IMR-90 (cell line): ENCODE data around the gene C17orf100. TPM values are rescaled to one million over a fixed set of nuclear protein-coding genes. Genes with fewer than 3 reads are reported as not detected.
A peak's percentile ranks its signal among the peaks of the same experiment; 100 is the strongest.

Experiments used
- ATAC-seq: fragments of 200-7000 bp; cut with Tn5 transposase; 2 replicates; pipeline ENCODE4 v1.9.1; 2020; ENCODE audit warnings: low read depth, mild to moderate bottlenecking, moderate library complexity
- BruUV-seq: library from RNA; stranded (reverse); fragments of 400-500 nt; replicated peaks from 2 replicates; lab custom pipeline; 2021; lab: Mats Ljungman, UMichigan
- CTCF ChIA-PET: fragments of 300-600 bp; formaldehyde crosslinking; extraction: SDS; loops from one replicate; lab custom pipeline; 2021; ENCODE audit warnings: antibody characterized with exemption; lab: Yijun Ruan, JAX
- POLR2A ChIA-PET: fragments of 300-600 bp; sonication (Branson Sonifier 250); formaldehyde crosslinking; loops from one replicate; lab custom pipeline; 2022; ENCODE audit warnings: antibody characterized with exemption; ENCODE audit not compliant: unreplicated experiment; lab: Charles Lee
- DNase-seq: peaks from one replicate; pipeline ENCODE4 v3.0.0; 2013
- H2AFZ ChIP-seq: replicated peaks from 2 replicates; pipeline ENCODE3; 2013; ENCODE audit warnings: low read length, mild to moderate bottlenecking; ENCODE audit not compliant: poor library complexity
- H2AK5ac ChIP-seq: 2 replicates; pipeline ENCODE4 v1.6.1; 2013; ENCODE audit warnings: low read depth, low read length, inconsistent platforms
- H2AK9ac ChIP-seq: replicated peaks from 2 replicates; pipeline ENCODE3; 2013; ENCODE audit warnings: mild to moderate bottlenecking, low read depth, low read length, moderate library complexity; ENCODE audit not compliant: poor library complexity
- H2BK120ac ChIP-seq: 2 replicates; pipeline ENCODE4 v1.6.1; 2013; ENCODE audit warnings: low read depth, low read length, inconsistent platforms
- H2BK15ac ChIP-seq: 3 replicates; pipeline ENCODE4 v1.6.1; 2013; ENCODE audit warnings: low read depth, low read length, inconsistent platforms
- H2BK20ac ChIP-seq: 2 replicates; pipeline ENCODE4 v1.6.1; 2013; ENCODE audit warnings: low read depth, mild to moderate bottlenecking, inconsistent platforms, low read length, moderate library complexity
- H2BK5ac ChIP-seq: 2 replicates; pipeline ENCODE4 v1.6.1; 2013; ENCODE audit warnings: mild to moderate bottlenecking, low read depth, low read length, inconsistent platforms; ENCODE audit not compliant: poor library complexity, severe bottlenecking
- H3K14ac ChIP-seq: replicated peaks from 2 replicates; pipeline ENCODE4 v1.6.1; 2013; ENCODE audit warnings: low read depth, low read length, inconsistent platforms
- H3K18ac ChIP-seq: 2 replicates; pipeline ENCODE4 v1.6.1; 2013; ENCODE audit warnings: low read depth, low read length, control low read depth
- H3K23ac ChIP-seq: 2 replicates; pipeline ENCODE4 v1.6.1; 2013; ENCODE audit warnings: low read depth, low read length, inconsistent platforms
- H3K27ac ChIP-seq: 2 replicates; pipeline ENCODE4 v1.5.1; 2013; ENCODE audit warnings: mild to moderate bottlenecking, control low read depth, low read length; ENCODE audit not compliant: insufficient read depth
- H3K27me3 ChIP-seq: 2 replicates; pipeline ENCODE4 v1.6.1; 2013; ENCODE audit warnings: low read length; ENCODE audit not compliant: control insufficient read depth, insufficient read depth
- H3K36me3 ChIP-seq: 2 replicates; pipeline ENCODE4 v1.6.1; 2013; ENCODE audit warnings: low read length, mixed read lengths; ENCODE audit not compliant: control insufficient read depth, insufficient read depth
- H3K4ac ChIP-seq: 2 replicates; pipeline ENCODE4 v1.6.1; 2013; ENCODE audit warnings: low read depth, low read length, inconsistent platforms
- H3K4me1 ChIP-seq: 2 replicates; pipeline ENCODE4 v1.6.1; 2013; ENCODE audit warnings: low read length, mixed read lengths; ENCODE audit not compliant: control insufficient read depth, insufficient read depth
- H3K4me2 ChIP-seq: 2 replicates; pipeline ENCODE4 v1.6.1; 2013; ENCODE audit warnings: low read depth, mild to moderate bottlenecking, control low read depth, low read length, moderate library complexity
- H3K4me3 ChIP-seq: 2 replicates; pipeline ENCODE4 v1.5.1; 2013; ENCODE audit warnings: low read depth, mild to moderate bottlenecking, control low read depth, low read length, moderate library complexity; ENCODE audit not compliant: insufficient read depth
- H3K56ac ChIP-seq: 2 replicates; pipeline ENCODE4 v1.6.1; 2013; ENCODE audit warnings: low read length, inconsistent platforms; ENCODE audit not compliant: insufficient read depth; ENCODE audit errors: extremely low read depth
- H3K79me1 ChIP-seq, 2 experiments: 2 replicates each; pipeline ENCODE4 v1.6.1; 2013; ENCODE audit warnings: low read length in 2 of 2, inconsistent platforms in 1 of 2, low read depth in 1 of 2
- H3K9ac ChIP-seq: 2 replicates; pipeline ENCODE4 v1.6.1; 2013; ENCODE audit warnings: low read depth, low read length, control low read depth
- H3K9me1 ChIP-seq: 2 replicates; pipeline ENCODE4 v1.6.1; 2013; ENCODE audit warnings: low read length, inconsistent platforms; ENCODE audit not compliant: insufficient read depth
- H3K9me3 ChIP-seq: 2 replicates; pipeline ENCODE4 v1.6.1; 2013; ENCODE audit warnings: low read length; ENCODE audit not compliant: control insufficient read depth, insufficient read depth
- H4K20me1 ChIP-seq: 2 replicates; pipeline ENCODE4 v1.6.1; 2013; ENCODE audit warnings: low read length, inconsistent platforms; ENCODE audit not compliant: insufficient read depth
- H4K5ac ChIP-seq: 2 replicates; pipeline ENCODE4 v1.6.1; 2013; ENCODE audit warnings: mild to moderate bottlenecking, low read depth, low read length, control low read depth
- H4K8ac ChIP-seq, 2 experiments: 2 replicates each; pipeline ENCODE4 v1.6.1; 2013; ENCODE audit warnings: low read depth in 2 of 2, low read length in 2 of 2, control low read depth in 1 of 2, inconsistent platforms in 1 of 2
- H4K91ac ChIP-seq: 2 replicates; pipeline ENCODE4 v1.6.1; 2013; ENCODE audit warnings: low read depth, low read length, inconsistent platforms; ENCODE audit not compliant: insufficient read depth
- BHLHE40 ChIP-seq: fragments of 150-350 bp; IDR thresholded peaks from 2 replicates; pipeline ENCODE4 v1.6.1; 2016; ENCODE audit warnings: mild to moderate bottlenecking, low read depth, low read length
- CEBPB ChIP-seq: IDR thresholded peaks from 2 replicates; pipeline ENCODE4 v1.6.1; 2012; ENCODE audit warnings: low read depth, low read length, improper control_type of control experiment
- CHD1 ChIP-seq: IDR thresholded peaks from 2 replicates; pipeline ENCODE4 v1.6.1; 2012; ENCODE audit warnings: low read depth, low read length, improper control_type of control experiment
- CTCF ChIP-seq: conservative IDR thresholded peaks from 2 replicates; pipeline ENCODE4 v1.5.1; 2012; ENCODE audit warnings: mild to moderate bottlenecking, low read depth, low read length, improper control_type of control experiment
- ELK1 ChIP-seq: fragments of 150-350 bp; IDR thresholded peaks from 2 replicates; pipeline ENCODE4 v1.6.1; 2016; ENCODE audit warnings: low read depth, mild to moderate bottlenecking, low read length, moderate library complexity, borderline replicate concordance
- FOS ChIP-seq: fragments of 150-350 bp; IDR thresholded peaks from 2 replicates; pipeline ENCODE4 v1.6.1; 2016; ENCODE audit warnings: low read depth, low read length
- MAFK ChIP-seq: IDR thresholded peaks from 2 replicates; pipeline ENCODE4 v1.6.1; 2012; ENCODE audit warnings: low read depth, low read length, improper control_type of control experiment
- MAZ ChIP-seq: IDR thresholded peaks from 2 replicates; pipeline ENCODE4 v1.6.1; 2012; ENCODE audit warnings: low read depth, mild to moderate bottlenecking, low read length, improper control_type of control experiment, moderate library complexity, borderline replicate concordance
- MXI1 ChIP-seq: IDR thresholded peaks from 2 replicates; pipeline ENCODE4 v1.6.1; 2012; ENCODE audit warnings: low read depth, mild to moderate bottlenecking, low read length, moderate library complexity, borderline replicate concordance
- NFE2L2 ChIP-seq: fragments of 150-350 bp; IDR thresholded peaks from 2 replicates; pipeline ENCODE4 v1.6.1; 2016; ENCODE audit warnings: low read depth, mild to moderate bottlenecking, low read length
- POLR2A ChIP-seq: IDR thresholded peaks from 2 replicates; pipeline ENCODE4 v1.6.1; 2012; ENCODE audit warnings: mild to moderate bottlenecking, low read depth, low read length
- RAD21 ChIP-seq: IDR thresholded peaks from 2 replicates; pipeline ENCODE4 v1.6.1; 2012; ENCODE audit warnings: low read length, improper control_type of control experiment
- RFX5 ChIP-seq: IDR thresholded peaks from 2 replicates; pipeline ENCODE4 v1.8.0; 2012; ENCODE audit warnings: low read depth, mild to moderate bottlenecking, low read length, moderate library complexity
- SMC3 ChIP-seq: fragments of 150-350 bp; IDR thresholded peaks from 2 replicates; pipeline ENCODE4 v1.6.1; 2016; ENCODE audit warnings: low read depth, mild to moderate bottlenecking, antibody characterized with exemption, low read length, moderate library complexity
- USF2 ChIP-seq: fragments of 150-350 bp; IDR thresholded peaks from 2 replicates; pipeline ENCODE4 v1.6.1; 2017; ENCODE audit warnings: mild to moderate bottlenecking, antibody characterized with exemption, low read length, low read depth
- WGBS, 2 experiments: methylation state at CpG; one replicate each; pipeline versions ENCODE4 v1.1.5 to v1.1.7; 2013; ENCODE audit warnings: missing lambda C conversion rate in 2 of 2; ENCODE audit not compliant: insufficient read length in 1 of 2; ENCODE audit errors: extremely low coverage in 2 of 2; 5-methylcytosine and 5-hydroxymethylcytosine counted together
- dilution Hi-C: fragments of 300-500 bp; cut with HindIII; formaldehyde crosslinking; loops from one replicate; pipeline ENCODE4 v1.14.3; 2018; ENCODE audit warnings: low sequenced_read_pairs; ENCODE audit not compliant: unreplicated experiment
- in situ Hi-C: fragments of 300-500 bp; cut with MboI; formaldehyde crosslinking; loops from 3 replicates; pipeline ENCODE4 v1.14.3; 2019; ENCODE audit warnings: low sequenced_read_pairs, inconsistent platforms, mixed read lengths
- intact Hi-C: fragments of 100-400 bp; cut with micrococcal nuclease; formaldehyde crosslinking; loops from 2 replicates; pipeline ENCODE4 v1.10.0; 2022
- polyA plus RNA-seq, 3 experiments: library from polyadenylated mRNA; depleted of rRNA; stranded (reverse); fragments of >200 nt; gene quantifications; 2 replicates each; pipeline ENCODE4 v1.2.3, GENCODE V29; 2012; ENCODE audit warnings: low replicate concordance in 1 of 3
- total RNA-seq: library from RNA; depleted of rRNA; stranded (reverse); fragments of >200 nt; gene quantifications from 2 replicates; pipeline ENCODE4 v1.2.3, GENCODE V29; 2012

C17orf100 gene
- total and polyA plus RNA-seq, 2 of the 4 experiments (the other 2 are of a cell fraction): 0.18 to 1.8 TPM

- H2AK9ac ChIP-seq: no peak overlapping the region
- BruUV-seq: no TSS peak
- peak overlapping the region; percentile 18; the same call in 1 of the 2 replicates for H3K4me2 ChIP-seq
- DNase-seq: peak; percentile 30
- dilution Hi-C loops: no loop called here
- H3K27me3 ChIP-seq: no peaks in the 10 kb centered on the region
- in situ Hi-C loops: no loop called here
- H2BK120ac ChIP-seq: no peak overlapping the region
- no peak overlapping the region for H2BK5ac ChIP-seq
- no peak overlapping the region for H3K18ac ChIP-seq
- peak; percentile 82 for ATAC-seq
- H3K27ac ChIP-seq: peak overlapping the region; percentile 56; the same call in 1 of the 2 replicates
- H2BK15ac ChIP-seq: no peak overlapping the region
- H2AFZ ChIP-seq: no peak overlapping the region
- H3K56ac ChIP-seq: no peak overlapping the region
- H3K79me1 ChIP-seq: peaks cover 16 to 30% of the 10 kb centered on the region in 2 experiments; a peak in 3 of 4 replicates
- H3K4me3 ChIP-seq: no peak overlapping the region
- no peak overlapping the region for H2AK5ac ChIP-seq
- ChIA-PET POLR2A (no interaction called here), CTCF (no interaction called here)
- no peak overlapping the region for H4K8ac ChIP-seq
- no peaks in the 10 kb centered on the region; the same call in 1 of the 2 replicates for H3K9me1 ChIP-seq
- H4K20me1 ChIP-seq: no peaks in the 10 kb centered on the region
- H3K36me3 ChIP-seq: peaks cover 39% of the 10 kb centered on the region
- no peak overlapping the region for H2BK20ac ChIP-seq
- H4K5ac ChIP-seq: no peak overlapping the region; the same call in 1 of the 2 replicates
- H3K4ac ChIP-seq: no peak overlapping the region
- H3K9ac ChIP-seq: no peak overlapping the region
- no peak overlapping the region; the same call in 1 of the 2 replicates for H3K23ac ChIP-seq
- TF ChIP-seq MAFK (no peak), NFE2L2 (no peak), ELK1 (no peak), RFX5 (no peak), USF2 (no peak), SMC3 (no peak), CEBPB (no peak), BHLHE40 (no peak), MXI1 (no peak), RAD21 (no peak), CHD1 (no peak), CTCF (no peak), FOS (no peak), MAZ (no peak), POLR2A (no peak)
- H3K4me1 ChIP-seq: peaks cover 1% of the 10 kb centered on the region; the same call in 1 of the 2 replicates
- no peak overlapping the region for H3K14ac ChIP-seq
- no peak overlapping the region for H4K91ac ChIP-seq
- H3K9me3 ChIP-seq: no peaks in the 10 kb centered on the region
- intact Hi-C loops: no loop called here
- no CpG with 5 or more reads among the region's 3 CpGs for WGBS, 2 experiments
Observed at GRCh38 chr17:6603744-6604325, 47.7 kb upstream of the C17orf100 start.
